Breast epithelium (tissue), 4 donors: ENCODE measurements around the gene KLHL29. TPM values are rescaled to one million over a fixed set of nuclear protein-coding genes. Genes with fewer than 3 reads are reported as not detected.
A peak's percentile ranks its signal among the peaks of the same experiment; 100 is the strongest.

Experiments used
- DNase-seq, 2 donors: peaks; one replicate each; pipeline ENCODE4 v3.0.0-alpha.2; 2019; ENCODE audit warnings: low spot score in 2 of 2
- H3K27ac ChIP-seq, 2 donors: fragments of 200-600 bp; sonication (generic) in 1 of 2; one replicate each; pipeline ENCODE4 v1.5.1; 2016 to 2019; ENCODE audit warnings: mild to moderate bottlenecking in 1 of 2
- H3K27me3 ChIP-seq, 2 donors: fragments of 200-600 bp; sonication (generic) in 1 of 2; one replicate each; pipeline versions ENCODE4 v1.5.1 to v1.6.0; 2017 to 2019; ENCODE audit warnings: control low read depth in 1 of 2, mild to moderate bottlenecking in 1 of 2
- H3K36me3 ChIP-seq: fragments of 200-600 bp; one replicate; pipeline ENCODE4 v1.5.1; 2019
- H3K4me1 ChIP-seq, 2 donors: fragments of 200-600 bp; sonication (generic); one replicate each; pipeline ENCODE4 v1.5.1; 2016 to 2019; ENCODE audit warnings: control low read depth in 1 of 2
- H3K4me3 ChIP-seq, 3 donors: fragments of 200-600 bp; sonication (generic); 1 replicate in 2 of 3; 2 replicates in 1 of 3; pipeline ENCODE4 v1.5.1; 2016 to 2019; ENCODE audit warnings: mild to moderate bottlenecking in 3 of 3, moderate library complexity in 2 of 3
- H3K9me3 ChIP-seq, 2 donors: fragments of 200-600 bp; sonication (generic) in 1 of 2; one replicate each; pipeline ENCODE4 v1.5.1; 2016 to 2019; ENCODE audit warnings: control low read depth in 1 of 2
- POLR2A ChIP-seq: fragments of 450-650 bp; IDR thresholded peaks from one replicate; pipeline ENCODE4 v1.6.1; 2016; ENCODE audit warnings: antibody characterized with exemption, mild to moderate bottlenecking, moderate library complexity
- POLR2AphosphoS5 ChIP-seq, 3 donors: sonication (generic); formaldehyde crosslinking; IDR thresholded peaks; one replicate each; pipeline ENCODE4 v1.6.1; 2017; ENCODE audit warnings: antibody characterized with exemption in 3 of 3
- intact Hi-C: fragments of 100-400 bp; cut with DNase I; formaldehyde crosslinking; loops from one replicate; pipeline ENCODE4 v1.15.1; 2023; ENCODE audit warnings: low total_unique reads
- total RNA-seq, 3 donors: library from RNA; depleted of rRNA; stranded (reverse); fragments of >200 nt; gene quantifications; one replicate each; pipeline ENCODE4 v1.1.0, GENCODE V29; 2016
- TF ChIP-seq, protein P1 (sequence below), 3 donors: fragments of 450-650 bp; IDR thresholded peaks; one replicate each; pipeline ENCODE4 v1.5.1; 2016 to 2017; ENCODE audit warnings: antibody characterized with exemption in 3 of 3, mild to moderate bottlenecking in 3 of 3, moderate library complexity in 3 of 3

Gene KLHL29
- total RNA-seq, 3 donors from 2014 or later = 4.5 to 20.9 (median 14.7) TPM

DNA sequence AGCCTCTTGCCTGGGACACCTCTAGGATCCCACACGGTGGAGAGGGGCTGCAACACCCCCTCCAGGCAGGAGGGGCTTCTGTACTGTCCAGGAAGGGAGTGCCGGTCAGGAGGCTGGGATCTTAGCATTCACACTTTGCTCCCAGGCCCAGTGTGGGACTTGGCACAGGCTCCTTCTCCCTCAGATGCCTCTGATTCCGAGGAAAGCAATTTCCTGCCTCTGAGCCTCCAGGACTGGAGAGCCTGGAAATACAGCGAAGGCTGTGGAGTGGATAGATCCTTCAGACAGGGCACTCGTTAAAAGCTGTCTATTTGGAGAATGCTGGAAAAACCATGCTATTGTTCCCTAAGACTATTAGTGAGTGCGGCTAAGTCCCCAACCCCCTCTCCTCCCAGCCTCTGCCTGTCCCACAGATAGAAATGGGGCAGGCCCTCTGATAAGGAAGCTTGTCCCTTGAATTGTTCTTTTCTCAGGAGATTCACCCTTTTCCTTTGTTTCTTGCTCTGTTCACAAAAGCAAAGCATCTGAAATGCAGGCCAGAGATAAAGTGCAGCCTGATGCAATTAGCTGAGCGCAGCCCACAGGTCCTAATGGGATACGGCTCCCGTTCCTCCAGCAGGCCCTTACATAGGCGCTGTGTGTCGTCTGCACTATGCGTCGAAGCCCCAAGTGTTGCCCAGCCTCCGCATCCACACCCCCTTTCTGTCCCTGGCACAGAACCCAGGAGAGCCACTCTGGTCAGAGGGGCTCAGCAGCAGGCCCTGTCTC lies 252.2 kb downstream of the KLHL29 start:
- peak in 1 of 2 donors; percentile 41 for DNase-seq
- no peaks in the 10 kb centered on the region for H3K36me3 ChIP-seq
- H3K4me1 ChIP-seq = no peaks in the 10 kb centered on the region
- H3K9me3 ChIP-seq = no peaks in the 10 kb centered on the region
- no peak for TF ChIP-seq POLR2AphosphoS5 (IDR thresholded peaks at IDR 0.05)
- TF ChIP-seq, protein P1, sequence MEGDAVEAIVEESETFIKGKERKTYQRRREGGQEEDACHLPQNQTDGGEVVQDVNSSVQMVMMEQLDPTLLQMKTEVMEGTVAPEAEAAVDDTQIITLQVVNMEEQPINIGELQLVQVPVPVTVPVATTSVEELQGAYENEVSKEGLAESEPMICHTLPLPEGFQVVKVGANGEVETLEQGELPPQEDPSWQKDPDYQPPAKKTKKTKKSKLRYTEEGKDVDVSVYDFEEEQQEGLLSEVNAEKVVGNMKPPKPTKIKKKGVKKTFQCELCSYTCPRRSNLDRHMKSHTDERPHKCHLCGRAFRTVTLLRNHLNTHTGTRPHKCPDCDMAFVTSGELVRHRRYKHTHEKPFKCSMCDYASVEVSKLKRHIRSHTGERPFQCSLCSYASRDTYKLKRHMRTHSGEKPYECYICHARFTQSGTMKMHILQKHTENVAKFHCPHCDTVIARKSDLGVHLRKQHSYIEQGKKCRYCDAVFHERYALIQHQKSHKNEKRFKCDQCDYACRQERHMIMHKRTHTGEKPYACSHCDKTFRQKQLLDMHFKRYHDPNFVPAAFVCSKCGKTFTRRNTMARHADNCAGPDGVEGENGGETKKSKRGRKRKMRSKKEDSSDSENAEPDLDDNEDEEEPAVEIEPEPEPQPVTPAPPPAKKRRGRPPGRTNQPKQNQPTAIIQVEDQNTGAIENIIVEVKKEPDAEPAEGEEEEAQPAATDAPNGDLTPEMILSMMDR (IDR thresholded peaks at IDR 0.05) = no peak
- TF ChIP-seq POLR2A = no peak
- H3K4me3 ChIP-seq = no peak overlapping the region
- H3K27ac ChIP-seq = peak overlapping the region; percentile 46 to 72
- intact Hi-C loops = no loop called here
- H3K27me3 ChIP-seq = no peaks in the 10 kb centered on the region

DNA sequence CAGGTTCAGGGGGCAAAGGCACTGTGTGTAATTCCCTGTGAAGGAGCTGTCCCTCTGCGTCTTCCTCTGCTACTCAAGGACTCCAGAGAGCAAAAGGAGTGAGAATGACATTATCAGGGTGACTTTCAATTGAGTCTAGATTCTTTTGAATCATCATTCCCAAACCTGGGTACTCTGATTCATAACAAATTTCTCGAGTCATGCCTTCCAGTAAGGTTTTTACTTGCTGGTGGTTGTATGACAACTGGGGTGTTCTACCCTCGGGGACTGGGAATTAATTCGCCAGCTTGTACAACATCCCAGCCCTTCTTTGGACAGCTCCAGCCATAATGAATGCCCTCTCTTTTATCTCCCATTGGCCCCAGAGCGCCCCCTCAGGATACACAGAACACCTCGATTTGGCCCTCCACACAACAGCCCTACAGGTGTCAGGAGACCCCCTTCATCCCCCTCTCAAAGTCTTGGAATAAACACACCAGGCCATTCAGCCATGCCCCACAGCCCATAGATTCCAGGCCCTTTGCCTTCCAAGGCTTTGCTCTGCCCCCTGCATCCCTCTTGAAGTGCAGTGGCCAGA lies 254.5 kb downstream of the KLHL29 start:
- intact Hi-C loops = no loop called here
- TF ChIP-seq POLR2A (no peak), POLR2AphosphoS5 (IDR thresholded peaks at IDR 0.05) (no peak)
- TF ChIP-seq, protein P1 (IDR thresholded peaks at IDR 0.05) = no peak
- H3K4me3 ChIP-seq = no peak overlapping the region

DNA sequence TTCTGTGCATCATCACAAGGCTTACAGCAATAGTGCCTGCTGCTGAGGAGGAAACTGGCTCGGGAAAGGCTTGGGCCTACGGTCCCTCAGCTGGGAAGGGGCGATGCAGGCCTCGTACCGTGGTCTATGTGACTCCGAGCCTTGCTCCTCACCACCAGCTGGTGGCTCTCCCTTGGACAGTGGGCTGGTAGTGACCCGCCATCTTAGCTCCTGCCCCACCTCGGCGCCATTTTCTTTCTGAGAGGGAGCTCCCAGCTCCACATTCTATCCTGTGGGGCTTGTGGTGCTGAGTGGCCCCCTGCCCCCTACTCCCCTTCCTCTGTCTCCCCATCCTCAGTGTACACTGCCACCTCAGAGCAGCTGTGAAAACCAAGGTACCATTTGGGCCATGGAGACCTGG lies 255.7 kb downstream of the KLHL29 start:
- DNase-seq = no peak
- TF ChIP-seq, protein P1 (IDR thresholded peaks at IDR 0.05) = no peak
- TF ChIP-seq POLR2AphosphoS5 (IDR thresholded peaks at IDR 0.05) (no peak), POLR2A (no peak)
- Histone ChIP-seq H3K27me3 (no peaks in the 10 kb centered on the region), H3K4me3 (no peak overlapping the region), H3K36me3 (no peaks in the 10 kb centered on the region), H3K9me3 (peaks cover 0 to 7% of the 10 kb centered on the region in 2 donors), H3K4me1 (no peaks in the 10 kb centered on the region), H3K27ac (no peak overlapping the region)
- intact Hi-C loops = loop anchor here (5.0 kb wide), 1 partner anchor 1298 kb away; no protein-coding TSS in a partner anchor

More for the DNA sequence above, 254.5 kb downstream of the KLHL29 start:
- H3K36me3 ChIP-seq = no peaks in the 10 kb centered on the region
- peaks cover 0 to 7% of the 10 kb centered on the region in 2 donors for H3K9me3 ChIP-seq
- no peak for DNase-seq
- no peak overlapping the region for H3K27ac ChIP-seq
- H3K4me1 ChIP-seq = no peaks in the 10 kb centered on the region
- H3K27me3 ChIP-seq = no peaks in the 10 kb centered on the region

DNA sequence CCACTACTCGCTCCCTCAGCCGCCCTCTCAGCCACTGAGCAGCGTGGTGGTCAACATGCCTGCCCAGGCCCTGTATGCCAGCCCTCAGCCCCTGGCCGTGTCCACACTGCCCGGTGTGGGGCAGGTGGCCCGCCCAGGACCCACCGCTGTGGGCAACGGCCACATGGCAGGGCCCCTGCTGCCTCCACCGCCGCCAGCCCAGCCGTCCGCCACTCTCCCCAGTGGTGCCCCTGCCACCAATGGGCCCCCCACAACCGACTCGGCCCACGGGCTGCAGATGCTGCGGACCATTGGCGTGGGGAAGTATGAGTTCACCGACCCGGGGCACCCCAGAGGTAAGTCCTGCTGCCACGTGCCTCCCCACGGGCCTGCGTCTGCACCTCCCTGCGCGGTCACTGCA lies 257.5 kb downstream of the KLHL29 start:
- H3K4me1 ChIP-seq = no peaks in the 10 kb centered on the region
- TF ChIP-seq, protein P1 (IDR thresholded peaks at IDR 0.05) = no peak
- TF ChIP-seq POLR2AphosphoS5 (IDR thresholded peaks at IDR 0.05) (no peak), POLR2A (no peak)
- no peaks in the 10 kb centered on the region for H3K27me3 ChIP-seq
- H3K4me3 ChIP-seq = no peak overlapping the region
- H3K9me3 ChIP-seq = peaks cover 0 to 7% of the 10 kb centered on the region in 2 donors
- intact Hi-C loops = loop anchor here (5.0 kb wide), 1 partner anchor 1300 kb away; no protein-coding TSS in a partner anchor
- DNase-seq = no peak
- H3K27ac ChIP-seq = no peak overlapping the region
- no peaks in the 10 kb centered on the region for H3K36me3 ChIP-seq

DNA sequence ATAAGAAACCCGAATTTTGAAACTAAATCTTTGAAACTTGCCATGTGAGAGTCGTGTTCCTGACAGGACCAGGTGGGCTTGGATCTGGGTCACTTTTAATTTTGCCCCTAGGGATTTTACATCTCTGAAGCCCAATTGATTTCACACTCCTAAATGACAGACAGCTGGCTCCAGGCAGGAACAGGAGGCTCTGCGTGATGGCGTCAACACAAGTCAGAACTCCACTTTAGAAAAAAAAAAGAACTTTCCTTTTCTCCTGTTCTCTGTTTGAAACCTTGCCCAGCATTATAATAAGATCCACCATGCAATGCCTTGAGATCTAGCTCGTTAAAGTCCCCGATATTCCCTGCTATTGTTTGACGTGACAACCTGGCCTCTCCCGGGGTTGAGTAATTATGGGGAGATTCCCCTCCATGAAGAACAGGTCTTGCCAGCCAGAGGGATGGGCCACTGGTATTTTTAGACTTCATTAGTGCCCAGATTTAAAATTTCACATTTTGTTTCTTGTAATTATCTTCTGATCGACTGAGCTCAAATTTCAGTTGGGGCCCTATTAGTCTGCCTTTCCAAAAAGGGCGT lies 260.3 kb downstream of the KLHL29 start:
- H3K27me3 ChIP-seq = no peaks in the 10 kb centered on the region
- no peaks in the 10 kb centered on the region for H3K4me1 ChIP-seq
- intact Hi-C loops = no loop called here
- no peak overlapping the region for H3K4me3 ChIP-seq
- TF ChIP-seq POLR2A = no peak
- TF ChIP-seq, protein P1 (IDR thresholded peaks at IDR 0.05) = no peak
- TF ChIP-seq POLR2AphosphoS5 (IDR thresholded peaks at IDR 0.05) = no peak
- H3K36me3 ChIP-seq = no peaks in the 10 kb centered on the region
- H3K9me3 ChIP-seq = peaks cover 0 to 7% of the 10 kb centered on the region in 2 donors
- no peak for DNase-seq
- no peak overlapping the region for H3K27ac ChIP-seq
